A549 (cell line): ENCODE results near the gene G6PC1.

Experiments used
- CEBPB ChIP-seq, 2 experiments: fragments of >200 bp in 1 of 2; sonication (Bioruptor Twin) in 1 of 2; formaldehyde crosslinking in 1 of 2; IDR thresholded peaks; 2 replicates each; pipeline ENCODE4 v1.6.1; 2012 to 2016
- CTCF ChIP-seq: fragments of >200 bp; sonication (Bioruptor Twin); formaldehyde crosslinking; IDR thresholded peaks from 3 replicates; pipeline ENCODE4 v1.5.1; 2016
- JUN ChIP-seq, 2 experiments: fragments of >200 bp; sonication (Bioruptor Twin); formaldehyde crosslinking; IDR thresholded peaks; 2 replicates in 1 of 2; 3 replicates in 1 of 2; pipeline ENCODE4 v1.6.1; 2016 to 2017
- MAFK ChIP-seq: fragments of 450-650 bp; IDR thresholded peaks from 2 replicates; pipeline ENCODE4 v1.6.1; 2014; ENCODE audit not compliant: partially characterized antibody
- RAD21 ChIP-seq, 2 experiments: fragments of >200 bp in 1 of 2; sonication (Bioruptor Twin) in 1 of 2; formaldehyde crosslinking in 1 of 2; IDR thresholded peaks in 1 of 2; conservative IDR thresholded peaks in 1 of 2; 2 replicates in 1 of 2; 3 replicates in 1 of 2; pipeline ENCODE4 v1.6.1; 2012 to 2018; ENCODE audit warnings: inconsistent platforms in 1 of 2
- REST ChIP-seq: fragments of 200-600 bp; sonication (generic); IDR thresholded peaks from 2 replicates; pipeline ENCODE4 v1.6.1; 2016; ENCODE audit warnings: antibody characterized with exemption, mild to moderate bottlenecking, moderate library complexity

DNA sequence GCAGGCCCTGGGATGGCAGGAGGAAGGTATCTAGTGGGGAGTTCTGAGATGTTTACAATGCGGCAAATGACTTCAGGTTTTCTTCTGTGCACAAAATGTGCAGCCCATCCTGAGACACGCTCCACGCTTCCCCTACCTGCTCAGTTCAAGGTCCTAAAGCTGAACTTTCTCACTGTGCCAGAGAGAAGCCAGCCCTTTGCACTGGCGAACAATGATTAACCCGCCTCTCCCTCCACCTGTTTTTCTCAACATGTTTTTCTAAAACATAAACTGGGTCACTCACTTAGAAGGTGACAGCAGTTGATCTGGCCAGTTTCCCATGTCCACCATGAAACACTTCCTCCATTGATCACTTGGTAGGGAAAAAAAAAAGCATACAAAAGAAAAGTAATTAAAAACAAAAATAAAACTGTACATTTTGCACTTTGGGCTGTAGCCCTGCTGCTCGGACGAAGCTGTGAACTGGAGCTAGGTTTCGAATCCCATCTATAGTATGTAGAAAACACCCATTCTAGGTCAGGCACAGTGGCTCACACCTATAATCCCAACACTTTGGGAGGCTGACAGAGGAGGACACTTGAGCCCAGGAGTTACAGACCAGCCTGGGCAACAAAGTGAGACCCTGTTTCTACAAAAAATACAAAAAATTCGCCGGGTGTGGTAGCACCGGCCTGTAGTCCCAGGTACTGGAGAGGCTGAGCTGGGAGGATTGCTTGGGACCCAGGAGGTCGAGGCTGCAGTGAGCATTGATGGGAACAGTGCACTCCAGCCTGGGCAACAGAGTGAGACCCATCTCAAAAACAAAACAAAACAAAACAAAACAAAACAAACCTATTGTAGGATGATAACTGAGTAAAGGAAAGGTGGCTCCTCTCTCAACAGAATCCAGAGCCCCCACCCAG, 6.1 kb upstream of the G6PC1 start:
- TF ChIP-seq JUN (IDR thresholded peaks at IDR 0.05) (no peak), REST (no peak), RAD21 (conservative IDR thresholded peaks at IDR 0.05 in 1 of 2, IDR thresholded peaks at IDR 0.05 in 1 of 2) (no peak), CEBPB (IDR thresholded peaks at IDR 0.05) (no peak), CTCF (no peak), MAFK (no peak)
